Retinal pigment epithelial cell (primary cell): Measurements from ENCODE around the gene RMI2.

Experiments used
- DNase-seq: peaks from one replicate; pipeline ENCODE4 v3.0.0-alpha.2; 2010; ENCODE audit warnings: low read depth
- H3K4me3 ChIP-seq: 2 replicates; pipeline ENCODE4 v1.5.1; 2011; ENCODE audit warnings: mild to moderate bottlenecking, low read length, control low read depth, moderate library complexity
- TF ChIP-seq, protein P1 (sequence below): conservative IDR thresholded peaks from 2 replicates; pipeline ENCODE4 v1.5.1; 2011; ENCODE audit warnings: low read depth, low read length, control low read depth, inconsistent platforms

Gene RMI2

DNA sequence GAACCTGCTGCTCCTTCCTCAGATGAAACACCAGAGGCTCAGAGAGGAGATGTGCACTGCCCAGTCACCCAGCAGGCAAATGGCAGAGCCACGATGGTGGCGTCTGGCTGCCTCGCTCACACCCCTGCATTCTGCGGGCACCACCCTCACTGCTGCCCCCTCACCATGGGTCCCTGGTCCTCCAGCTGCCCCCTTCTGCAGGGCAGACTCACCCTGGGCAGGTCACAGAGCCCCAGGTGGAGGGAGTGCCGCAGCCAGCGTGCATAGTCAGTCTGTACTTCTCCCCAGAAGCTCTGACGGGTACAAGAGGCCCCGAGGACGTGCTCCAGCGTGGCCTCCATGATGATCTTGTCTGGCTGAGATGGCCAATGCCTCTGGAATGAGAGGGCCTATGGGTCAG is 52.9 kb downstream of the RMI2 start:
- TF ChIP-seq, protein P1, sequence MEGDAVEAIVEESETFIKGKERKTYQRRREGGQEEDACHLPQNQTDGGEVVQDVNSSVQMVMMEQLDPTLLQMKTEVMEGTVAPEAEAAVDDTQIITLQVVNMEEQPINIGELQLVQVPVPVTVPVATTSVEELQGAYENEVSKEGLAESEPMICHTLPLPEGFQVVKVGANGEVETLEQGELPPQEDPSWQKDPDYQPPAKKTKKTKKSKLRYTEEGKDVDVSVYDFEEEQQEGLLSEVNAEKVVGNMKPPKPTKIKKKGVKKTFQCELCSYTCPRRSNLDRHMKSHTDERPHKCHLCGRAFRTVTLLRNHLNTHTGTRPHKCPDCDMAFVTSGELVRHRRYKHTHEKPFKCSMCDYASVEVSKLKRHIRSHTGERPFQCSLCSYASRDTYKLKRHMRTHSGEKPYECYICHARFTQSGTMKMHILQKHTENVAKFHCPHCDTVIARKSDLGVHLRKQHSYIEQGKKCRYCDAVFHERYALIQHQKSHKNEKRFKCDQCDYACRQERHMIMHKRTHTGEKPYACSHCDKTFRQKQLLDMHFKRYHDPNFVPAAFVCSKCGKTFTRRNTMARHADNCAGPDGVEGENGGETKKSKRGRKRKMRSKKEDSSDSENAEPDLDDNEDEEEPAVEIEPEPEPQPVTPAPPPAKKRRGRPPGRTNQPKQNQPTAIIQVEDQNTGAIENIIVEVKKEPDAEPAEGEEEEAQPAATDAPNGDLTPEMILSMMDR, result no peak
- H3K4me3 ChIP-seq, result no peak overlapping the region
- DNase-seq, result no peak

DNA sequence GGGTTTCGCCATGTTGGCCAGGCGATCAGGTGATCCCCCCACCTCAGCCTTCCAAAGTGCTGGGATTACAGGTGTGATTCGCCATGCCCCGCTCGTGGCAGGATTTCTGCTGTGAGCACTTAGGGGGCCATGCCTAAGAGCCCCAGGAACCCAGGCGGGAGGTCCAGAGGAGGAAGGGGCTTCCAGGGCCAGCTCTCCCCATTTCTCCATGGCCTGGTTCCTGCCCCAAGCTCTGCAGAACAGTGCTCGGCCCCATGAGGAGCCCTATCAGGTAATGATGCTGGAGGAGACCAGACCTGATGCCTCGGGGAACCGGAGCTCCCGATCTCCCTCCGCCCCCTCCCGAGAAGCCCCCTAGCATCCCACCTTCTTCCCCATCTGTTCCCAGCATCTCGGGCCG is 53.6 kb downstream of the RMI2 start:
- TF ChIP-seq, protein P1, result no peak
- no peak overlapping the region for H3K4me3 ChIP-seq
- no peak for DNase-seq

DNA sequence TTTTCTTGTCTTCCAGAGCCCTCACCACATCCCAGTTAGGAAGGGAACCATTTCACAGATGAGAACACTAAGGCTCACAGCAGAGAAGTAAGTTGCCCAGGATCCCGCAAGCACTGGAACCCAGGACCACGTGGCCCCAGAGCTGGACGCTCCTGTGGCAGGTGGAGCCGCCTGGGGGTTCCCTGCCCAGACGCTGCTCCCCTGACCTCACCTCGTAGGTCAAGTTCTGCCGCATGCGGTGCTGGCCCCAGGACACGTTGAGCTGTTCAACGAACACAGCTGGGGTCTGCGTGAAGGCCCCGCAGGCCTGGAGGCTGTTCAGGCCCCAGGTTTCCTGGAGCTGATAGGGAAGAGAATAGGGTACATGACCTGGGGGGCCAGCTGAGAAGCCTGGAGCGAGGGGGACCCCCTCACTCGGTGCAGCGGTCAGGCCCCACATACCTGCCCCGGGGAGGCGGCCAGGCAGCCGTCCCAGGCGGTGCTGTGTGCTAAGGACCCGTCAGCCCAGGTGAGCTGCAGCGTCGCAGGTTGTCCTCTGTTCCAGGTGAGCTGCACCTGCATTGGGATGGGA is 54.1 kb downstream of the RMI2 start:
- TF ChIP-seq, protein P1, result no peak
- no peak for DNase-seq
- H3K4me3 ChIP-seq, result no peak overlapping the region

DNA sequence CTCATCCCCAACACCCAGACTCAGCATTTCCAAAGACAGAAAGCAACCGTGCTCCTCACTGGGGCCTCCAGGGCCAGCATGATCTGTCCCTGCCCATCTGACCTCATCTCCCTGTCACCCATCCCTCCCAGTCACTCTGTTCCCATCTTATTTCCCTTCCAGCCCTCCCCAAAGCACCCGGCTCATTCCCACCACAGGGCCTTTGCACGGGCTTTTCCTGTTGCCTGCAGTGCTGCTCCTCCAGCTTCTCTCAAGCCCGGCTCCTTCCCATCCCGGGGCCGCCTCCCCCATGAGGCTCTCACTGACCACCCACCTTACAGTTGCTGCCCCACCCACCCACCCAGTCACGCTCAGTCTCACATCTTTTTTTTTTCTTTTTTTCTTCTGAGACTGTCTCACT is 54.8 kb downstream of the RMI2 start:
- DNase-seq, result no peak
- TF ChIP-seq, protein P1, result no peak
- H3K4me3 ChIP-seq, result no peak overlapping the region
